PC-9 (cell line): ENCODE measurements around the gene ASIC1. TPM values are rescaled to one million over a fixed set of nuclear protein-coding genes. Genes with fewer than 3 reads are reported as not detected.

Source experiments
- BruUV-seq: library from RNA; stranded (reverse); fragments of 400-500 nt; replicated peaks from 2 replicates; lab custom pipeline; 2021; lab: Mats Ljungman, UMichigan
- CTCF ChIA-PET: fragments of 300-600 bp; sonication (Branson Sonifier 250); formaldehyde crosslinking; loops from one replicate; lab custom pipeline; 2022; ENCODE audit warnings: antibody characterized with exemption; lab: Charles Lee
- POLR2A ChIA-PET: fragments of 300-600 bp; sonication (Branson Sonifier 250); formaldehyde crosslinking; loops from one replicate; lab custom pipeline; 2022; ENCODE audit warnings: antibody characterized with exemption; ENCODE audit not compliant: unreplicated experiment; lab: Charles Lee
- DNase-seq, 2 experiments: peaks; one replicate each; pipeline versions ENCODE4 v3.0.0 to v3.0.0-alpha.2; 2015 to 2022; ENCODE audit warnings: mixed read lengths in 1 of 2
- H2AFZ ChIP-seq: fragments of 200-600 bp; sonication (generic); 2 replicates; pipeline ENCODE4 v1.8.1; 2017; ENCODE audit warnings: antibody characterized with exemption
- H3F3A ChIP-seq: fragments of 200-600 bp; sonication (generic); 2 replicates; pipeline ENCODE4 v1.8.1; 2017; ENCODE audit warnings: antibody characterized with exemption, mild to moderate bottlenecking, low read depth; ENCODE audit not compliant: insufficient read depth
- H3K27ac ChIP-seq: fragments of 200-600 bp; sonication (generic); 2 replicates; pipeline ENCODE4 v1.6.1; 2016; ENCODE audit warnings: mixed run types
- H3K27me3 ChIP-seq: fragments of 200-600 bp; sonication (generic); 2 replicates; pipeline ENCODE4 v1.6.1; 2016; ENCODE audit warnings: low read depth, mixed run types; ENCODE audit not compliant: insufficient read depth
- H3K36me3 ChIP-seq: fragments of 200-600 bp; sonication (generic); 2 replicates; pipeline ENCODE4 v1.6.1; 2016; ENCODE audit warnings: low read depth, mixed run types
- H3K4me1 ChIP-seq: fragments of 200-600 bp; sonication (generic); replicated peaks from 2 replicates; pipeline ENCODE4 v1.6.1; 2016; ENCODE audit warnings: mixed run types; ENCODE audit not compliant: insufficient read depth
- H3K4me2 ChIP-seq: fragments of 200-600 bp; sonication (generic); 2 replicates; pipeline ENCODE4 v1.6.1; 2017; ENCODE audit warnings: mixed run types
- H3K4me3 ChIP-seq: fragments of 200-600 bp; sonication (generic); 2 replicates; pipeline ENCODE4 v1.6.1; 2016; ENCODE audit warnings: mixed run types
- H3K79me2 ChIP-seq: fragments of 200-600 bp; sonication (generic); 2 replicates; pipeline ENCODE4 v1.6.1; 2017; ENCODE audit warnings: low read depth, mixed run types
- H3K9me2 ChIP-seq: fragments of 200-600 bp; sonication (generic); 2 replicates; pipeline ENCODE4 v1.8.1; 2017; ENCODE audit warnings: mild to moderate bottlenecking; ENCODE audit not compliant: insufficient read depth
- H3K9me3 ChIP-seq: fragments of 200-600 bp; sonication (generic); 2 replicates; pipeline ENCODE4 v1.8.1; 2016; ENCODE audit warnings: low read depth; ENCODE audit not compliant: insufficient read depth
- H4K20me1 ChIP-seq: fragments of 200-600 bp; sonication (generic); 2 replicates; pipeline ENCODE4 v1.8.1; 2017; ENCODE audit not compliant: insufficient read depth
- CTCF ChIP-seq: fragments of 200-600 bp; sonication (generic); conservative IDR thresholded peaks from 2 replicates; pipeline ENCODE4 v1.6.1; 2017; ENCODE audit warnings: mixed run types, antibody characterized with exemption, mild to moderate bottlenecking, moderate library complexity
- EZH2 ChIP-seq: fragments of 200-600 bp; sonication (generic); IDR thresholded peaks from 2 replicates; pipeline ENCODE4 v1.8.0; 2017; ENCODE audit warnings: antibody characterized with exemption, low read depth
- intact Hi-C: fragments of 100-400 bp; cut with micrococcal nuclease; formaldehyde crosslinking; loops from one replicate; pipeline ENCODE4 v1.10.0; 2022; ENCODE audit not compliant: unreplicated experiment
- total RNA-seq: library from RNA; stranded (reverse); gene quantifications from 2 replicates; pipeline ENCODE4 v1.2.3, GENCODE V29; 2021

The ASIC1 gene
- total RNA-seq, 1 experiment from 2014 or later, result 3.5 TPM

GRCh38 chr12:50050119-50050385 lies 7.3 kb upstream of the ASIC1 start:
- Histone ChIP-seq H3K4me1 (no peaks in the 10 kb centered on the region), H3K27me3 (peaks cover 12% of the 10 kb centered on the region), H3K4me3 (no peak overlapping the region), H3K9me3 (no peaks in the 10 kb centered on the region), H2AFZ (no peak overlapping the region), H4K20me1 (no peaks in the 10 kb centered on the region), H3K4me2 (no peak overlapping the region), H3K27ac (no peak overlapping the region), H3K9me2 (no peaks in the 10 kb centered on the region), H3K36me3 (no peaks in the 10 kb centered on the region), H3K79me2 (no peaks in the 10 kb centered on the region), H3F3A (no peaks in the 10 kb centered on the region)
- BruUV-seq, result no TSS peak
- ChIA-PET POLR2A (no interaction called here), CTCF (no interaction called here)
- TF ChIP-seq CTCF (no peak), EZH2 (no peak)
- no peak for DNase-seq
- intact Hi-C loops, result loop anchor here (10.0 kb wide), 1 partner anchor 405 kb away; no protein-coding TSS in a partner anchor

- intact Hi-C loops, result loop anchor here (10.0 kb wide), 1 partner anchor 406 kb away; no protein-coding TSS in a partner anchor
- H3K4me1 ChIP-seq, result no peaks in the 10 kb centered on the region
- H2AFZ ChIP-seq, result no peak overlapping the region
- BruUV-seq, result no TSS peak
- no peaks in the 10 kb centered on the region for H3K36me3 ChIP-seq
- POLR2A ChIA-PET, result no interaction called here
- DNase-seq, result no peak
- H3K9me3 ChIP-seq, result no peaks in the 10 kb centered on the region
- H3K9me2 ChIP-seq, result no peaks in the 10 kb centered on the region
- H3K4me2 ChIP-seq, result no peak overlapping the region
- TF ChIP-seq EZH2 (no peak), CTCF (no peak)
- H4K20me1 ChIP-seq, result no peaks in the 10 kb centered on the region
- peaks cover 12% of the 10 kb centered on the region for H3K27me3 ChIP-seq
- H3K4me3 ChIP-seq, result no peak overlapping the region
- H3F3A ChIP-seq, result no peaks in the 10 kb centered on the region
- no peaks in the 10 kb centered on the region for H3K79me2 ChIP-seq
- CTCF ChIA-PET, result interaction anchor here (0.6 to 1.0 kb wide), 2 partner anchors 12 to 138 kb away, joined by 3 to 7 read pairs; no protein-coding TSS in a partner anchor
- H3K27ac ChIP-seq, result no peak overlapping the region
These were observed 6.8 kb upstream of the ASIC1 start for GRCh38 chr12:50050410-50051098.

GRCh38 chr12:50051101-50051806 lies 6.1 kb upstream of the ASIC1 start:
- no TSS peak for BruUV-seq
- Histone ChIP-seq H3K9me3 (no peaks in the 10 kb centered on the region), H4K20me1 (no peaks in the 10 kb centered on the region), H3K4me2 (no peak overlapping the region), H3K4me3 (no peak overlapping the region), H2AFZ (no peak overlapping the region), H3F3A (no peaks in the 10 kb centered on the region), H3K9me2 (no peaks in the 10 kb centered on the region), H3K79me2 (no peaks in the 10 kb centered on the region), H3K27me3 (peaks cover 13% of the 10 kb centered on the region), H3K27ac (no peak overlapping the region), H3K36me3 (no peaks in the 10 kb centered on the region), H3K4me1 (no peaks in the 10 kb centered on the region)
- TF ChIP-seq EZH2, result no peak
- no peak for TF ChIP-seq CTCF
- intact Hi-C loops, result loop anchor here (10.0 kb wide), 1 partner anchor 406 kb away; no protein-coding TSS in a partner anchor
- DNase-seq, result no peak
- POLR2A ChIA-PET, result no interaction called here
- CTCF ChIA-PET, result interaction anchor here (0.6 to 1.0 kb wide), 2 partner anchors 13 to 138 kb away, joined by 3 to 7 read pairs; no protein-coding TSS in a partner anchor
